Choroid plexus epithelial cell (primary cell): ENCODE results near the gene SLC25A6.
A peak's percentile ranks its signal among the peaks of the same experiment; 100 is the strongest.

Source experiments
- DNase-seq: peaks from one replicate; pipeline ENCODE4 v3.0.0-alpha.2; 2010; ENCODE audit warnings: low read depth
- H3K4me3 ChIP-seq: 2 replicates; pipeline ENCODE4 v1.5.1; 2011; ENCODE audit warnings: low read depth, mild to moderate bottlenecking, control low read depth, low read length, moderate library complexity
- CTCF ChIP-seq: conservative IDR thresholded peaks from 2 replicates; pipeline ENCODE4 v1.5.1; 2011; ENCODE audit warnings: low read depth, mild to moderate bottlenecking, control low read depth, inconsistent platforms, low read length, moderate library complexity

The SLC25A6 gene

GRCh38 chrX:1394731-1395501, 3.0 kb upstream of the SLC25A6 start:
- DNase-seq, result no peak
- TF ChIP-seq CTCF, result no peak
- no peak overlapping the region for H3K4me3 ChIP-seq

GRCh38 chrX:1393871-1394615, 2.1 kb upstream of the SLC25A6 start:
- no peak for TF ChIP-seq CTCF
- no peak for DNase-seq
- H3K4me3 ChIP-seq, result peak overlapping the region; percentile 79

- H3K4me3 ChIP-seq, result peak overlapping the region; percentile 79
- no peak for TF ChIP-seq CTCF
- DNase-seq, result peak; percentile 75
Measured at GRCh38 chrX:1392376-1393068, 609 bp upstream of the SLC25A6 start.

GRCh38 chrX:1391370-1391706, 575 bp downstream of the SLC25A6 start:
- no peak for DNase-seq
- no peak for TF ChIP-seq CTCF
- peak overlapping the region; percentile 100 for H3K4me3 ChIP-seq

- no peak for DNase-seq
- H3K4me3 ChIP-seq, result peak overlapping the region; percentile 100
- no peak for TF ChIP-seq CTCF
Measured at GRCh38 chrX:1390621-1391369, 1.1 kb downstream of the SLC25A6 start.

- no peak for DNase-seq
- no peak overlapping the region for H3K4me3 ChIP-seq
- no peak for TF ChIP-seq CTCF
Measured at GRCh38 chrX:1389993-1390285, 2.0 kb downstream of the SLC25A6 start.
